Measurements from ENCODE around the gene HLA-C. TPM values are rescaled to one million over a fixed set of nuclear protein-coding genes. Genes with fewer than 3 reads are reported as not detected.

The HLA-C gene
- total and polyA plus RNA-seq, 10 of the 15 experiments (the other 5 are each of a cell fraction or from before 2014, with no cell fraction given): 121 to 1,092 (median 806) TPM

DNA sequence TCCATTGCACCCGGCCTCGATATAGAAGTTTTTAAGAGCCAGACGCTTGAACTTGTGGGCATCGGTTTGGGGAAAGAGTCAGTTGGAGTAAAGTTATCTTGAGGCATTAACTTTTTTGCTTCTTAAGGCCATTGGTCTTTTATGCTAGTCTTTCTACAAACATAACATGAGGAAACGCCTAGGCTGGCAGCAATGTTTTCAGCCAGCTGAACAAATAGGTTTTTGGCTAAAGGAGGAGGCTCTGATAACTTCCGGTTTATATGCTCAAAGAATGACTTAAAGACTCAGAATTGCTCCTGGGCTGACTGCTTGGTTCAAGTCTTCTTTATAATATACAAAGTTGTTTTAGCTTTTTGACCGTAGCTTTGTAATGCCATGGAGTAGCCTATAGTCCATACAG lies 46.2 kb downstream of the HLA-C start:
- Histone ChIP-seq H3K36me3 (ENCODE audit: control insufficient read depth in 2 of 2, insufficient read depth in 2 of 2, low read length in 1 of 2) (no peaks in the 10 kb centered on the region), H3K9me3 (replicated peaks; ENCODE audit: control insufficient read depth, insufficient read depth, low read length) (no peaks in the 10 kb centered on the region), H3K4me2 (ENCODE audit: control insufficient read depth, insufficient read depth) (no peak overlapping the region), H2AFZ (ENCODE audit: control insufficient read depth, low read depth, low read length) (no peak overlapping the region), H3K4me3 (no peak overlapping the region), H3K9ac (ENCODE audit: control insufficient read depth, insufficient read depth, low read length) (no peak overlapping the region), H3K4me1 (ENCODE audit: control insufficient read depth, insufficient read depth, low read length) (peaks cover 4% of the 10 kb centered on the region), H3K27ac (ENCODE audit: control insufficient read depth, insufficient read depth) (no peak overlapping the region), H4K20me1 (ENCODE audit: control insufficient read depth, insufficient read depth) (no peaks in the 10 kb centered on the region), H3K79me2 (ENCODE audit: control insufficient read depth, insufficient read depth, low read length) (no peaks in the 10 kb centered on the region), H3K27me3 (replicated peaks in 1 of 2; ENCODE audit: control insufficient read depth in 2 of 2, insufficient read depth in 2 of 2, low read length in 1 of 2) (no peaks in the 10 kb centered on the region; a peak in 1 of 4 replicates)
- in situ Hi-C loops (cut with MboI): no loop called here
- POLR2A ChIA-PET: interaction anchor here (0.6 kb wide), 1 partner anchor 10 kb away, joined by 5 read pairs; no protein-coding TSS in a partner anchor
- CTCF ChIA-PET: no interaction called here
- no peak for FAIRE-seq
- BruUV-seq (replicated peaks): no TSS peak
- DNase-seq (ENCODE audit: low read depth, low spot score): no peak
- 47% methylated on average over 7 of the region's 7 CpGs for WGBS (ENCODE audit: insufficient coverage, insufficient replicate concordance, low lambda C conversion rate, missing lambda C conversion rate)
- ATAC-seq: no peak
- RAD21 ChIA-PET (ENCODE audit: unreplicated experiment): no interaction called here
- intact Hi-C loops (cut with micrococcal nuclease; ENCODE audit: unreplicated experiment): no loop called here
- SMC1A ChIA-PET (ENCODE audit: uncharacterized antibody, unreplicated experiment): no interaction called here
- no peak for TF ChIP-seq MXI1 (IDR thresholded peaks at IDR 0.05; ENCODE audit: low read depth, low read length)
- TF ChIP-seq, protein P1, sequence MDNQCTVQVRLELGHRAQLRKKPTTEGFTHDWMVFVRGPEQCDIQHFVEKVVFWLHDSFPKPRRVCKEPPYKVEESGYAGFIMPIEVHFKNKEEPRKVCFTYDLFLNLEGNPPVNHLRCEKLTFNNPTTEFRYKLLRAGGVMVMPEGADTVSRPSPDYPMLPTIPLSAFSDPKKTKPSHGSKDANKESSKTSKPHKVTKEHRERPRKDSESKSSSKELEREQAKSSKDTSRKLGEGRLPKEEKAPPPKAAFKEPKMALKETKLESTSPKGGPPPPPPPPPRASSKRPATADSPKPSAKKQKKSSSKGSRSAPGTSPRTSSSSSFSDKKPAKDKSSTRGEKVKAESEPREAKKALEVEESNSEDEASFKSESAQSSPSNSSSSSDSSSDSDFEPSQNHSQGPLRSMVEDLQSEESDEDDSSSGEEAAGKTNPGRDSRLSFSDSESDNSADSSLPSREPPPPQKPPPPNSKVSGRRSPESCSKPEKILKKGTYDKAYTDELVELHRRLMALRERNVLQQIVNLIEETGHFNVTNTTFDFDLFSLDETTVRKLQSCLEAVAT (IDR thresholded peaks at IDR 0.05): no peak
- TF ChIP-seq, protein P2, sequence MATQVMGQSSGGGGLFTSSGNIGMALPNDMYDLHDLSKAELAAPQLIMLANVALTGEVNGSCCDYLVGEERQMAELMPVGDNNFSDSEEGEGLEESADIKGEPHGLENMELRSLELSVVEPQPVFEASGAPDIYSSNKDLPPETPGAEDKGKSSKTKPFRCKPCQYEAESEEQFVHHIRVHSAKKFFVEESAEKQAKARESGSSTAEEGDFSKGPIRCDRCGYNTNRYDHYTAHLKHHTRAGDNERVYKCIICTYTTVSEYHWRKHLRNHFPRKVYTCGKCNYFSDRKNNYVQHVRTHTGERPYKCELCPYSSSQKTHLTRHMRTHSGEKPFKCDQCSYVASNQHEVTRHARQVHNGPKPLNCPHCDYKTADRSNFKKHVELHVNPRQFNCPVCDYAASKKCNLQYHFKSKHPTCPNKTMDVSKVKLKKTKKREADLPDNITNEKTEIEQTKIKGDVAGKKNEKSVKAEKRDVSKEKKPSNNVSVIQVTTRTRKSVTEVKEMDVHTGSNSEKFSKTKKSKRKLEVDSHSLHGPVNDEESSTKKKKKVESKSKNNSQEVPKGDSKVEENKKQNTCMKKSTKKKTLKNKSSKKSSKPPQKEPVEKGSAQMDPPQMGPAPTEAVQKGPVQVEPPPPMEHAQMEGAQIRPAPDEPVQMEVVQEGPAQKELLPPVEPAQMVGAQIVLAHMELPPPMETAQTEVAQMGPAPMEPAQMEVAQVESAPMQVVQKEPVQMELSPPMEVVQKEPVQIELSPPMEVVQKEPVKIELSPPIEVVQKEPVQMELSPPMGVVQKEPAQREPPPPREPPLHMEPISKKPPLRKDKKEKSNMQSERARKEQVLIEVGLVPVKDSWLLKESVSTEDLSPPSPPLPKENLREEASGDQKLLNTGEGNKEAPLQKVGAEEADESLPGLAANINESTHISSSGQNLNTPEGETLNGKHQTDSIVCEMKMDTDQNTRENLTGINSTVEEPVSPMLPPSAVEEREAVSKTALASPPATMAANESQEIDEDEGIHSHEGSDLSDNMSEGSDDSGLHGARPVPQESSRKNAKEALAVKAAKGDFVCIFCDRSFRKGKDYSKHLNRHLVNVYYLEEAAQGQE (IDR thresholded peaks at IDR 0.05; ENCODE audit: low read depth, low read length): no peak
- no peak for TF ChIP-seq STAT1 (conservative IDR thresholded peaks at IDR 0.05)
- no peak for TF ChIP-seq MEF2A (IDR thresholded peaks at IDR 0.05; ENCODE audit: insufficient read depth, low read depth, low read length)
- TF ChIP-seq, protein P3, sequence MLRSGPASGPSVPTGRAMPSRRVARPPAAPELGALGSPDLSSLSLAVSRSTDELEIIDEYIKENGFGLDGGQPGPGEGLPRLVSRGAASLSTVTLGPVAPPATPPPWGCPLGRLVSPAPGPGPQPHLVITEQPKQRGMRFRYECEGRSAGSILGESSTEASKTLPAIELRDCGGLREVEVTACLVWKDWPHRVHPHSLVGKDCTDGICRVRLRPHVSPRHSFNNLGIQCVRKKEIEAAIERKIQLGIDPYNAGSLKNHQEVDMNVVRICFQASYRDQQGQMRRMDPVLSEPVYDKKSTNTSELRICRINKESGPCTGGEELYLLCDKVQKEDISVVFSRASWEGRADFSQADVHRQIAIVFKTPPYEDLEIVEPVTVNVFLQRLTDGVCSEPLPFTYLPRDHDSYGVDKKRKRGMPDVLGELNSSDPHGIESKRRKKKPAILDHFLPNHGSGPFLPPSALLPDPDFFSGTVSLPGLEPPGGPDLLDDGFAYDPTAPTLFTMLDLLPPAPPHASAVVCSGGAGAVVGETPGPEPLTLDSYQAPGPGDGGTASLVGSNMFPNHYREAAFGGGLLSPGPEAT (IDR thresholded peaks at IDR 0.05; ENCODE audit: low read depth): no peak
- TF ChIP-seq, protein P4, sequence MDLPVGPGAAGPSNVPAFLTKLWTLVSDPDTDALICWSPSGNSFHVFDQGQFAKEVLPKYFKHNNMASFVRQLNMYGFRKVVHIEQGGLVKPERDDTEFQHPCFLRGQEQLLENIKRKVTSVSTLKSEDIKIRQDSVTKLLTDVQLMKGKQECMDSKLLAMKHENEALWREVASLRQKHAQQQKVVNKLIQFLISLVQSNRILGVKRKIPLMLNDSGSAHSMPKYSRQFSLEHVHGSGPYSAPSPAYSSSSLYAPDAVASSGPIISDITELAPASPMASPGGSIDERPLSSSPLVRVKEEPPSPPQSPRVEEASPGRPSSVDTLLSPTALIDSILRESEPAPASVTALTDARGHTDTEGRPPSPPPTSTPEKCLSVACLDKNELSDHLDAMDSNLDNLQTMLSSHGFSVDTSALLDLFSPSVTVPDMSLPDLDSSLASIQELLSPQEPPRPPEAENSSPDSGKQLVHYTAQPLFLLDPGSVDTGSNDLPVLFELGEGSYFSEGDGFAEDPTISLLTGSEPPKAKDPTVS (IDR thresholded peaks at IDR 0.05; ENCODE audit: low read depth, low read length): no peak
- TF ChIP-seq ZNF274 (IDR thresholded peaks at IDR 0.05; ENCODE audit: insufficient read depth, insufficient read length): no peak
- no peak for TF ChIP-seq BCL11A (IDR thresholded peaks at IDR 0.05; ENCODE audit: low read depth, low read length)
- no peak for TF ChIP-seq SP1 (IDR thresholded peaks at IDR 0.05; ENCODE audit: low read depth, low read length)
- TF ChIP-seq SIX5 (IDR thresholded peaks at IDR 0.05; ENCODE audit: low read depth, low read length, severe bottlenecking): no peak
- TF ChIP-seq SUPT20H (IDR thresholded peaks at IDR 0.05; ENCODE audit: borderline replicate concordance, control insufficient read depth, low read depth, low read length): no peak
- TF ChIP-seq PML (IDR thresholded peaks at IDR 0.05; ENCODE audit: low read length): no peak
- TF ChIP-seq BHLHE40 (IDR thresholded peaks at IDR 0.05; ENCODE audit: borderline replicate concordance in 1 of 2, low read depth in 2 of 2, low read length in 1 of 2): no peak
- no peak for TF ChIP-seq IKZF2 (IDR thresholded peaks at IDR 0.05)
- no peak for TF ChIP-seq KLF5 (IDR thresholded peaks at IDR 0.05; ENCODE audit: partially characterized antibody)
- no peak for TF ChIP-seq RELA (IDR thresholded peaks at IDR 0.05; ENCODE audit: borderline replicate concordance, partially characterized antibody)
- TF ChIP-seq ZNF622 (IDR thresholded peaks at IDR 0.05): no peak
- TF ChIP-seq SREBF2 (IDR thresholded peaks at IDR 0.05; ENCODE audit: low read length): no peak

All from GM12878 (cell line).